Fibroblast of skin of right quadriceps (primary cell): ENCODE data around the gene KCNA2.

Experiments
- DNase-seq: peaks from one replicate; pipeline ENCODE4 v3.0.0-alpha.2; 2013

The KCNA2 gene

GRCh38 chr1:110605901-110606656, at the start of gene KCNA2:
Gene KCNA2, minus strand, starts transcription at chr1:110606358. Its CDS starts 1,576 bp downstream, at chr1:110604782.
- DNase-seq, result peak; percentile 9

GRCh38 chr1:110650609-110651008, 44.5 kb upstream of the KCNA2 start:
- DNase-seq, result no peak

GRCh38 chr1:110648417-110648816, 42.3 kb upstream of the KCNA2 start:
- DNase-seq, result no peak

- peak; percentile 52 for DNase-seq
Observed at GRCh38 chr1:110647254-110647891, 41.2 kb upstream of the KCNA2 start.

- DNase-seq, result peak; percentile 55
Observed at GRCh38 chr1:110645821-110646735, 39.9 kb upstream of the KCNA2 start.

GRCh38 chr1:110645211-110645610, 39.1 kb upstream of the KCNA2 start:
- DNase-seq, result no peak

- DNase-seq, result no peak
Observed at GRCh38 chr1:110643879-110644472, 37.8 kb upstream of the KCNA2 start.

GRCh38 chr1:110639724-110640386, 33.7 kb upstream of the KCNA2 start:
- DNase-seq, result no peak

GRCh38 chr1:110638556-110638955, 32.4 kb upstream of the KCNA2 start:
- DNase-seq, result no peak

- DNase-seq, result no peak
Observed at GRCh38 chr1:110638058-110638457, 31.9 kb upstream of the KCNA2 start.

- DNase-seq, result no peak
Observed at GRCh38 chr1:110637475-110637874, 31.3 kb upstream of the KCNA2 start.

GRCh38 chr1:110636149-110636935, 30.2 kb upstream of the KCNA2 start:
- no peak for DNase-seq

- no peak for DNase-seq
Observed at GRCh38 chr1:110635434-110635833, 29.3 kb upstream of the KCNA2 start.

GRCh38 chr1:110634455-110635311, 28.5 kb upstream of the KCNA2 start:
- no peak for DNase-seq

- no peak for DNase-seq
Observed at GRCh38 chr1:110634086-110634454, 27.9 kb upstream of the KCNA2 start.

GRCh38 chr1:110633646-110634030, 27.5 kb upstream of the KCNA2 start:
- DNase-seq, result no peak

- no peak for DNase-seq
Observed at GRCh38 chr1:110631836-110632620, 25.9 kb upstream of the KCNA2 start.

- peak; percentile 42 for DNase-seq
Observed at GRCh38 chr1:110630839-110631663, 24.9 kb upstream of the KCNA2 start.
